Measurements from ENCODE around the gene JUND.

The JUND gene

GRCh38 chr19:18291019-18291524 lies 9.7 kb upstream of the JUND start:
- DNase-seq (ENCODE audit: extremely low spot score) = no peak
- ChIA-PET CTCF (no interaction called here), POLR2A (interaction anchor here (1.3 to 5.7 kb wide), 2 partner anchors 11 to 13 kb away, joined by 5 to 120 read pairs; partner anchors contain the start of gene JUND)
- no peak for TF ChIP-seq LEF1 (IDR thresholded peaks at IDR 0.05; ENCODE audit: borderline replicate concordance)
- no peak for TF ChIP-seq BHLHE40 (IDR thresholded peaks at IDR 0.05; ENCODE audit: borderline replicate concordance)
- no peak for TF ChIP-seq L3MBTL2 (conservative IDR thresholded peaks at IDR 0.05)
- no peak for TF ChIP-seq FOXK2 (IDR thresholded peaks at IDR 0.05)
- TF ChIP-seq CTBP1 (IDR thresholded peaks at IDR 0.05; ENCODE audit: borderline replicate concordance) = no peak
- TF ChIP-seq HDGF (IDR thresholded peaks at IDR 0.05; ENCODE audit: borderline replicate concordance) = no peak
- no peak for TF ChIP-seq ELF4 (IDR thresholded peaks at IDR 0.05)
- TF ChIP-seq PKNOX1 (IDR thresholded peaks at IDR 0.05) = no peak
- no peak for TF ChIP-seq FOXM1 (IDR thresholded peaks at IDR 0.05; ENCODE audit: borderline replicate concordance)
- TF ChIP-seq NFRKB (IDR thresholded peaks at IDR 0.05) = no peak
- TF ChIP-seq ARNT (IDR thresholded peaks at IDR 0.05) = no peak
- no peak for TF ChIP-seq TARDBP (IDR thresholded peaks at IDR 0.05)

- DNase-seq (ENCODE audit: extremely low spot score) = no peak
- POLR2A ChIA-PET = interaction anchor here (5.7 kb wide), 1 partner anchor 10 kb away, joined by 120 read pairs; the partner anchor contains the start of gene JUND
- CTCF ChIA-PET = no interaction called here
- TF ChIP-seq ZNF384 (IDR thresholded peaks at IDR 0.05) (no peak), ELF4 (IDR thresholded peaks at IDR 0.05) (no peak), LEF1 (IDR thresholded peaks at IDR 0.05; ENCODE audit: borderline replicate concordance) (no peak), SUZ12 (IDR thresholded peaks at IDR 0.05) (no peak), FOXM1 (IDR thresholded peaks at IDR 0.05; ENCODE audit: borderline replicate concordance) (no peak), HDGF (IDR thresholded peaks at IDR 0.05; ENCODE audit: borderline replicate concordance) (no peak), FOXK2 (IDR thresholded peaks at IDR 0.05) (no peak), NFRKB (IDR thresholded peaks at IDR 0.05) (no peak), L3MBTL2 (conservative IDR thresholded peaks at IDR 0.05) (no peak), TARDBP (IDR thresholded peaks at IDR 0.05) (no peak), SP1 (IDR thresholded peaks at IDR 0.05) (no peak), FOXA1 (IDR thresholded peaks at IDR 0.05) (no peak), PKNOX1 (IDR thresholded peaks at IDR 0.05) (no peak)
Observed at GRCh38 chr19:18290302-18291018, 9.0 kb upstream of the JUND start.

- POLR2A ChIA-PET = interaction anchor here (1.1 to 5.7 kb wide), 2 partner anchors 9 to 32 kb away, joined by 5 to 120 read pairs; partner anchors contain the start of gene JUND
Observed at GRCh38 chr19:18289471-18290301, 8.3 kb upstream of the JUND start.

GRCh38 chr19:18287836-18288772 lies 6.7 kb upstream of the JUND start:
- DNase-seq (ENCODE audit: extremely low spot score) = no peak
- TF ChIP-seq FOXK2 (IDR thresholded peaks at IDR 0.05) (no peak), ARNT (IDR thresholded peaks at IDR 0.05) (no peak), FOXA1 (IDR thresholded peaks at IDR 0.05) (no peak), BHLHE40 (IDR thresholded peaks at IDR 0.05; ENCODE audit: borderline replicate concordance) (no peak), CTBP1 (IDR thresholded peaks at IDR 0.05; ENCODE audit: borderline replicate concordance) (no peak), FOXM1 (IDR thresholded peaks at IDR 0.05; ENCODE audit: borderline replicate concordance) (no peak), HDGF (IDR thresholded peaks at IDR 0.05; ENCODE audit: borderline replicate concordance) (no peak), ELF4 (IDR thresholded peaks at IDR 0.05) (no peak), SUZ12 (IDR thresholded peaks at IDR 0.05) (no peak), L3MBTL2 (conservative IDR thresholded peaks at IDR 0.05) (no peak), PKNOX1 (IDR thresholded peaks at IDR 0.05) (no peak), SP1 (IDR thresholded peaks at IDR 0.05) (no peak), NFRKB (IDR thresholded peaks at IDR 0.05) (no peak), ZNF384 (IDR thresholded peaks at IDR 0.05) (no peak), LEF1 (IDR thresholded peaks at IDR 0.05; ENCODE audit: borderline replicate concordance) (no peak), TARDBP (IDR thresholded peaks at IDR 0.05) (no peak)
- ChIA-PET POLR2A (interaction anchor here (1.1 to 5.7 kb wide), 2 partner anchors 8 to 34 kb away, joined by 5 to 120 read pairs; partner anchors contain the start of gene JUND), CTCF (interaction anchor here (0.7 kb wide), 1 partner anchor 100 kb away, joined by 3 read pairs; no protein-coding TSS in a partner anchor)

More at GRCh38 chr19:18289471-18290301, 8.3 kb upstream of the JUND start:
- no peak for DNase-seq (ENCODE audit: extremely low spot score)
- TF ChIP-seq ZNF384 (IDR thresholded peaks at IDR 0.05) = no peak
- no peak for TF ChIP-seq NFRKB (IDR thresholded peaks at IDR 0.05)
- no peak for TF ChIP-seq CTBP1 (IDR thresholded peaks at IDR 0.05; ENCODE audit: borderline replicate concordance)
- no peak for TF ChIP-seq FOXK2 (IDR thresholded peaks at IDR 0.05)
- no peak for TF ChIP-seq FOXA1 (IDR thresholded peaks at IDR 0.05)
- no peak for TF ChIP-seq SUZ12 (IDR thresholded peaks at IDR 0.05)
- no peak for TF ChIP-seq BHLHE40 (IDR thresholded peaks at IDR 0.05; ENCODE audit: borderline replicate concordance)
- no peak for TF ChIP-seq ARNT (IDR thresholded peaks at IDR 0.05)
- TF ChIP-seq HDGF (IDR thresholded peaks at IDR 0.05; ENCODE audit: borderline replicate concordance) = no peak
- TF ChIP-seq FOXM1 (IDR thresholded peaks at IDR 0.05; ENCODE audit: borderline replicate concordance) = no peak
- no peak for TF ChIP-seq PKNOX1 (IDR thresholded peaks at IDR 0.05)
- no peak for TF ChIP-seq SP1 (IDR thresholded peaks at IDR 0.05)
- TF ChIP-seq LEF1 (IDR thresholded peaks at IDR 0.05; ENCODE audit: borderline replicate concordance) = no peak
- no peak for TF ChIP-seq L3MBTL2 (conservative IDR thresholded peaks at IDR 0.05)
- no peak for TF ChIP-seq ELF4 (IDR thresholded peaks at IDR 0.05)
- no peak for TF ChIP-seq TARDBP (IDR thresholded peaks at IDR 0.05)
- CTCF ChIA-PET = interaction anchor here (0.6 kb wide), 1 partner anchor 10 kb away, joined by 4 read pairs; no protein-coding TSS in a partner anchor
